Measurements from ENCODE around the gene RIOK1.

GRCh38 chr6:7463785-7464184, 74.2 kb downstream of the RIOK1 start:
- TF ChIP-seq POLR2A (IDR thresholded peaks at IDR 0.05) (no peak), CTCF (IDR thresholded peaks at IDR 0.05) (no peak), POLR2AphosphoS5 (IDR thresholded peaks at IDR 0.05) (no peak), EP300 (IDR thresholded peaks at IDR 0.05) (no peak)
